ENCODE data around the gene SETD2.
"Not testable (repeated sequence)": the region's sequence is repeated elsewhere in the genome, so short reads cannot be mapped to it uniquely, and the experiment has no call there.

DNA sequence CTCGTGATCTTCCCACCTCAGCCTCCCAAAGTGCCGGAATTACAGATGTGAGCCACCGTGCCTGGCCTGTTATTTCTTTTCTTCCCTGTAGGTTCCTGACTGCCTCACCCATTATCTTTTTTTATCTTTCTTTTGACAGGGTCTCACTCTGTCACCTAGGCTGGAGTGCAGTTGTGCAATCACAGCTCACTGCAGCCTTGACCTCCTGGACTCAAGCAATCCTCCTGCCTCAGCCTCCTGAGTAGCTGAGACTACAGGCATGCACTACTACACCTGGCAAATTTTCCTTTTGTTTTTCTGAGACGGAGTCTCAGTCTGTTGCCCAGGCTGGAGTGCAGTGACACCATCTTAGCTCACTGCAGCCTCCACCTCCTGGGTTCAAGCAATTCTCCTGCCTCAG lies 17.8 kb upstream of the SETD2 start:
- TF ChIP-seq, protein P1, sequence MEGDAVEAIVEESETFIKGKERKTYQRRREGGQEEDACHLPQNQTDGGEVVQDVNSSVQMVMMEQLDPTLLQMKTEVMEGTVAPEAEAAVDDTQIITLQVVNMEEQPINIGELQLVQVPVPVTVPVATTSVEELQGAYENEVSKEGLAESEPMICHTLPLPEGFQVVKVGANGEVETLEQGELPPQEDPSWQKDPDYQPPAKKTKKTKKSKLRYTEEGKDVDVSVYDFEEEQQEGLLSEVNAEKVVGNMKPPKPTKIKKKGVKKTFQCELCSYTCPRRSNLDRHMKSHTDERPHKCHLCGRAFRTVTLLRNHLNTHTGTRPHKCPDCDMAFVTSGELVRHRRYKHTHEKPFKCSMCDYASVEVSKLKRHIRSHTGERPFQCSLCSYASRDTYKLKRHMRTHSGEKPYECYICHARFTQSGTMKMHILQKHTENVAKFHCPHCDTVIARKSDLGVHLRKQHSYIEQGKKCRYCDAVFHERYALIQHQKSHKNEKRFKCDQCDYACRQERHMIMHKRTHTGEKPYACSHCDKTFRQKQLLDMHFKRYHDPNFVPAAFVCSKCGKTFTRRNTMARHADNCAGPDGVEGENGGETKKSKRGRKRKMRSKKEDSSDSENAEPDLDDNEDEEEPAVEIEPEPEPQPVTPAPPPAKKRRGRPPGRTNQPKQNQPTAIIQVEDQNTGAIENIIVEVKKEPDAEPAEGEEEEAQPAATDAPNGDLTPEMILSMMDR (IDR thresholded peaks at IDR 0.05) = not testable (repeated sequence)
- not testable (repeated sequence) for TF ChIP-seq POLR2AphosphoS5 (IDR thresholded peaks at IDR 0.05)

Measured in stomach (tissue), 4 donors.